HCT116 (cell line): ENCODE results near the gene PHACTR1.

Experiments
- CEBPB ChIP-seq: IDR thresholded peaks from 2 replicates; pipeline ENCODE4 v1.6.1; 2012; ENCODE audit warnings: low read depth
- CTCF ChIP-seq, 3 experiments: fragments of 200-600 bp in 1 of 3; sonication (generic) in 1 of 3; IDR thresholded peaks in 2 of 3; conservative IDR thresholded peaks in 1 of 3; 2 replicates each; pipeline ENCODE4 v1.5.1; 2012 to 2017; ENCODE audit warnings: low read depth in 2 of 3, low read length in 2 of 3, antibody characterized with exemption in 1 of 3, borderline replicate concordance in 1 of 3, control low read depth in 1 of 3, mild to moderate bottlenecking in 1 of 3, mixed read lengths in 1 of 3, mixed run types in 1 of 3, moderate library complexity in 1 of 3; ENCODE audit not compliant: insufficient read depth in 1 of 3
- EGR1 ChIP-seq: IDR thresholded peaks from 2 replicates; pipeline ENCODE4 v1.6.1; 2012; ENCODE audit warnings: low read depth
- JUND ChIP-seq: IDR thresholded peaks from 2 replicates; pipeline ENCODE4 v1.6.1; 2012
- POLR2A ChIP-seq: IDR thresholded peaks from 2 replicates; pipeline ENCODE4 v1.7.0; 2011; ENCODE audit warnings: borderline replicate concordance; ENCODE audit not compliant: insufficient read depth, insufficient read length; ENCODE audit errors: extremely low read depth
- POLR2AphosphoS5 ChIP-seq: IDR thresholded peaks from 2 replicates; pipeline ENCODE4 v1.6.1; 2011; ENCODE audit warnings: mild to moderate bottlenecking, low read depth, low read length, moderate library complexity
- RAD21 ChIP-seq: IDR thresholded peaks from 2 replicates; pipeline ENCODE4 v1.6.1; 2012; ENCODE audit warnings: low read depth, mild to moderate bottlenecking
- SIN3A ChIP-seq: IDR thresholded peaks from 2 replicates; pipeline ENCODE4 v1.6.1; 2012; ENCODE audit warnings: low read depth
- TF ChIP-seq, protein P1 (sequence below): IDR thresholded peaks from 2 replicates; pipeline ENCODE4 v1.6.1; 2012

GRCh38 chr6:12666886-12667285 lies 49.7 kb upstream of the PHACTR1 start:
- TF ChIP-seq POLR2A, result no peak
- no peak for TF ChIP-seq RAD21
- no peak for TF ChIP-seq CTCF (IDR thresholded peaks at IDR 0.05 in 2 of 3, conservative IDR thresholded peaks at IDR 0.05 in 1 of 3; ENCODE audit: borderline replicate concordance in 1 of 3, insufficient read depth in 1 of 3, low read depth in 2 of 3, low read length in 2 of 3)
- TF ChIP-seq POLR2AphosphoS5, result no peak
- no peak for TF ChIP-seq SIN3A
- TF ChIP-seq CEBPB, result no peak
- TF ChIP-seq, protein P1, sequence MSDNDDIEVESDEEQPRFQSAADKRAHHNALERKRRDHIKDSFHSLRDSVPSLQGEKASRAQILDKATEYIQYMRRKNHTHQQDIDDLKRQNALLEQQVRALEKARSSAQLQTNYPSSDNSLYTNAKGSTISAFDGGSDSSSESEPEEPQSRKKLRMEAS, result no peak
- TF ChIP-seq JUND, result no peak
- TF ChIP-seq EGR1, result no peak
